Type B pancreatic cell (in vitro differentiated cells): ENCODE results near the gene PAEP. TPM values are rescaled to one million over a fixed set of nuclear protein-coding genes. Genes with fewer than 3 reads are reported as not detected.

Source experiments
- DNase-seq: peaks from one replicate; pipeline ENCODE4 v3.0.0; 2021; ENCODE audit warnings: mixed read lengths; ENCODE audit not compliant: unreplicated experiment; ENCODE audit errors: extremely low spot score
- H3K27ac Mint-ChIP-seq: 2 replicates; pipeline ENCODE4 v1.8.0; 2021; ENCODE audit warnings: mild to moderate bottlenecking, mixed read lengths
- H3K27me3 Mint-ChIP-seq: 2 replicates; pipeline ENCODE4 v1.8.0; 2021; ENCODE audit warnings: mixed read lengths
- H3K36me3 Mint-ChIP-seq: 2 replicates; pipeline ENCODE4 v1.8.0; 2021; ENCODE audit warnings: mixed read lengths
- H3K4me1 Mint-ChIP-seq: one replicate; pipeline ENCODE4 v1.8.0; 2021; ENCODE audit warnings: mixed read lengths; ENCODE audit not compliant: unreplicated experiment
- H3K4me3 Mint-ChIP-seq: 2 replicates; pipeline ENCODE4 v1.8.0; 2021; ENCODE audit warnings: mild to moderate bottlenecking, mixed read lengths
- H3K9me3 Mint-ChIP-seq: 2 replicates; pipeline ENCODE4 v1.8.0; 2021; ENCODE audit warnings: mixed read lengths
- total RNA-seq: library from RNA; stranded (reverse); gene quantifications from 2 replicates; pipeline ENCODE4 v1.2.1, GENCODE V29; 2021; ENCODE audit warnings: low replicate concordance
- TF ChIP-seq, protein P1 (sequence below): fragments of 200-600 bp; sonication (generic); conservative IDR thresholded peaks from 2 replicates; pipeline ENCODE4 v1.5.0; 2021; ENCODE audit warnings: antibody characterized with exemption, mild to moderate bottlenecking

PAEP gene
- total RNA-seq, 1 donor from 2014 or later: not detected

- no peaks in the 10 kb centered on the region for H3K27me3 Mint-ChIP-seq
- no peak overlapping the region for H3K27ac Mint-ChIP-seq
- H3K4me3 Mint-ChIP-seq: no peak overlapping the region
- H3K4me1 Mint-ChIP-seq: no peaks in the 10 kb centered on the region
- peak; percentile 44 for DNase-seq
- no peaks in the 10 kb centered on the region for H3K9me3 Mint-ChIP-seq
- H3K36me3 Mint-ChIP-seq: no peaks in the 10 kb centered on the region
- TF ChIP-seq, protein P1, sequence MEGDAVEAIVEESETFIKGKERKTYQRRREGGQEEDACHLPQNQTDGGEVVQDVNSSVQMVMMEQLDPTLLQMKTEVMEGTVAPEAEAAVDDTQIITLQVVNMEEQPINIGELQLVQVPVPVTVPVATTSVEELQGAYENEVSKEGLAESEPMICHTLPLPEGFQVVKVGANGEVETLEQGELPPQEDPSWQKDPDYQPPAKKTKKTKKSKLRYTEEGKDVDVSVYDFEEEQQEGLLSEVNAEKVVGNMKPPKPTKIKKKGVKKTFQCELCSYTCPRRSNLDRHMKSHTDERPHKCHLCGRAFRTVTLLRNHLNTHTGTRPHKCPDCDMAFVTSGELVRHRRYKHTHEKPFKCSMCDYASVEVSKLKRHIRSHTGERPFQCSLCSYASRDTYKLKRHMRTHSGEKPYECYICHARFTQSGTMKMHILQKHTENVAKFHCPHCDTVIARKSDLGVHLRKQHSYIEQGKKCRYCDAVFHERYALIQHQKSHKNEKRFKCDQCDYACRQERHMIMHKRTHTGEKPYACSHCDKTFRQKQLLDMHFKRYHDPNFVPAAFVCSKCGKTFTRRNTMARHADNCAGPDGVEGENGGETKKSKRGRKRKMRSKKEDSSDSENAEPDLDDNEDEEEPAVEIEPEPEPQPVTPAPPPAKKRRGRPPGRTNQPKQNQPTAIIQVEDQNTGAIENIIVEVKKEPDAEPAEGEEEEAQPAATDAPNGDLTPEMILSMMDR: no peak
Observed at GRCh38 chr9:135582541-135582940, 21.0 kb downstream of the PAEP start.

DNA sequence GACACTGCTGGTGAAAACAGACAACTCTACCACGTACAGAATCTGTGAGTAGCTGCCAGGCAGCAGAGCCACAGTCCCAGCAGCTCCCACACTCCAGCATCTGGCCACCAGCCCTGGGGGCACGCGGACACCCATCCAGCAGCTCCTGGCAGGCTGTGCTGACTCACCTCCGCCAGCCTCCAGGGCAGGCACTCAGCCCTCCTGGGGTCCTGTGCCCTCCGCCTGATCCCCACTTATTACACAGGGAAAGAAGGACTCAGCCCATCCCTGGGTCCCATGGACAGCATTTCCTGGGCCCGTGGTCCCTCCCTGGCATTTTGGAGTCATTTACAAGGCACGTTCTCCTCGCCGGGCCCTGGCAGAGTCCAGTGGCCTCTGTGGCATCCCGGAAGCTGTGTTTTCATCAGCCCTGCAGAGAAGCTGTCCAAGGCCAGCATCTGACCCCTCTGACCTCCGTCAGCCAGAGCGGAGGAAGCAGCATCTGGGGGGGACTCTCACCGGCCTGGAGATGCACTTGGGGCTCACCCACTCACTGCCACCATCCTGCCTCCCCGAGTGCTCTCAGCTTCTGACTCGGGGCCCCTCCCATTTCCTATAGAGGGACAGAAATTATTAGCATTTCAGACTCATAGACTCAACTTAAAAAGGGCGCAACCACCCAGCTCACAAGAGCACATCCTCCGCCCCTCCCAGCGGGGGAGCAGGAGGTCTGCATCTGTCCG, 21.6 kb downstream of the PAEP start:
- no peak overlapping the region for H3K4me3 Mint-ChIP-seq
- no peaks in the 10 kb centered on the region for H3K27me3 Mint-ChIP-seq

DNA sequence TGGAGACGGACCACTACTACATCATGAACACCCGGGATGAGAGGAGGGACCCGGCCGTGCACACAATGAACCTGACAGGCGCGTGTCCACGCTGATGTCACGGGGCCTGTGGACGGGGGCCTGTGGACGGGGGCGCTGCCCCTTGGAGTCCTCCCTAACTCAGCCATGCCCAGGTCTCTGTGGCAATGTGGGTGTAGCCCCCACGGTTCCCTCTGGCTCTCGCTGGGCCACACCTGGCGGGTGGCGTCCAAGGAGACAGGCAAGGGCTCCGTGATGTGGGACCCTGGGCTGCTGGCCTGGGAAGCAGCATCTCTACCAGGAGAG, 22.1 kb downstream of the PAEP start:
- no peak overlapping the region for H3K4me3 Mint-ChIP-seq
- TF ChIP-seq, protein P1: no peak
- H3K4me1 Mint-ChIP-seq: no peaks in the 10 kb centered on the region
- no peaks in the 10 kb centered on the region for H3K36me3 Mint-ChIP-seq
- H3K27me3 Mint-ChIP-seq: no peaks in the 10 kb centered on the region
- no peak overlapping the region for H3K27ac Mint-ChIP-seq
- peak; percentile 62 for DNase-seq
- no peaks in the 10 kb centered on the region for H3K9me3 Mint-ChIP-seq

More for the DNA sequence above, 21.6 kb downstream of the PAEP start:
- no peaks in the 10 kb centered on the region for H3K4me1 Mint-ChIP-seq
- H3K9me3 Mint-ChIP-seq: no peaks in the 10 kb centered on the region
- TF ChIP-seq, protein P1: no peak
- H3K27ac Mint-ChIP-seq: no peak overlapping the region
- H3K36me3 Mint-ChIP-seq: no peaks in the 10 kb centered on the region
- peak; percentile 49 for DNase-seq

DNA sequence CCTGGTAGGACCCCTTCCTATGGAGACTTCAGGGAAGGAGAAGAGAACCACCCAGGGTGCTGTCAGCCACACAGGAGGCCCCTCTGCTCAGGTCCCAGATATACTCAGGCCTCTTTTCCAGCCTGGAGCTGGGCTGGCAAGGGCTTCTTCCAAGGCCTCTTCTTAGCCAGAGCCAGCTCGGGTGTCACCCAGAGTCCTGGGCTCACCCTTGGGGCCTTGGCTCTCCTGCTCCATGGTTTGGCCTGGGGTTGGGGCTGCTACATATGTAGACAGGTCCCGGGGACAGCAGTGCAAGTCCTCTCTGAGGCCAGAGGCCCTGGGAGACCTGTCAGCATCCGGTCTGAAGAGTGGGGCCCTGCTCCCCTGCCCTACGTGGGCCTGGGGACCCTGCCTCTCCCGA, 22.8 kb downstream of the PAEP start:
- Mint-ChIP-seq H3K4me3 (no peak overlapping the region), H3K27me3 (no peaks in the 10 kb centered on the region), H3K9me3 (no peaks in the 10 kb centered on the region), H3K36me3 (no peaks in the 10 kb centered on the region), H3K27ac (no peak overlapping the region), H3K4me1 (no peaks in the 10 kb centered on the region)
- peak; percentile 56 for DNase-seq
- TF ChIP-seq, protein P1: no peak

GRCh38 chr9:135584934-135585333, 23.4 kb downstream of the PAEP start:
- DNase-seq: peak; percentile 40
- Mint-ChIP-seq H3K36me3 (no peaks in the 10 kb centered on the region), H3K4me1 (no peaks in the 10 kb centered on the region), H3K27ac (no peak overlapping the region), H3K4me3 (no peak overlapping the region), H3K27me3 (no peaks in the 10 kb centered on the region), H3K9me3 (no peaks in the 10 kb centered on the region)
- TF ChIP-seq, protein P1: no peak
